Measurements from ENCODE around the gene SERPINB2. TPM values are rescaled to one million over a fixed set of nuclear protein-coding genes. Genes with fewer than 3 reads are reported as not detected.

Gene SERPINB2
- total and polyA plus RNA-seq, 2 experiments from 2014 or later = not detected

DNA sequence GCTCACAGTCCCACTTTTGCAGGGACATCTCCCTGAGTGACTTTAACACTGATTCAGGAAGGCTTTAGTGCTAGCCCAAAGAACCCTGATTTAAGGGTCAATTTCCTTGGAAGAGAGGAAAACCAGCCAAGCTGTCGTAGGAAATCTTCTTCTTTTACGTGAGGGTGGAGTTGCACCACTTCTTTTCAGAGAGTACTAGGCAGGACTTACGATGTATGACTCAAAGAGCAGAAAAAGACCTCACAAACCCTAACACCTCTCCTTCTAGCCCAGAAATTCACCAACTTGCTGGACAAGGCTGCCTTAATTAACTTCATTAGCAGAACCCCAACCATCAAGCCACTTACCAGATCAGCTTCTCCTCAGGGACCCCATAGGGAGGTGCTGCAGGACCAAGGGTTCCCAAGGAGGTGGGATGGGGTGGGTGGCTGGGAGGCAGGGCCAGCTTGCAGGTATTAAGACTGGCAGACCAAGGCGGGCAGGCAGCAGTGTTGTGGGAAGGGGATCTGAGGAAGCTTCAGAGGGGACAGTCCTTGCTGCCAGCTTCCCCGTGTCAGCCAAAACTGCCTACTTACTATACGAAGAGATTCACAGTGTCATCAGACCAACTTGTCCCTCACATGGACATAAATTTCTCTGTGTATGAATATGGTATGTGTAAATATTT, 6.7 kb downstream of the SERPINB2 start:
- H3K9me3 ChIP-seq (ENCODE audit: low read depth) = no peaks in the 10 kb centered on the region
- no peak for TF ChIP-seq CTCF (IDR thresholded peaks at IDR 0.05; ENCODE audit: low read depth, low read length)

DNA sequence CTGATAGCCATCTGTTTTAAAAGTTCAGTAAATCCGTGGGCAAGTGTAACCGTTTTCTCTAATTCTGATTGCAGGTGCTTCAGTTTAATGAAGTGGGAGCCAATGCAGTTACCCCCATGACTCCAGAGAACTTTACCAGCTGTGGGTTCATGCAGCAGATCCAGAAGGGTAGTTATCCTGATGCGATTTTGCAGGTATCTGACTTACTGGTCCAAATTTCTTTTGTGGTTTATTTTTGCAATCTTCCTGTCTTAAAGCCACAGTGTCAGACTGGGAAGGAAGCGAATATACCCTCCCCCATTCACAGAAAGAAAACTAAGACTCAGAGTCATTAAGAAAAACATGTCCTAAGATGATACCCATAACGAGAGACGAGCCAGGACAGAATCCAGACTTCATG, 7.7 kb downstream of the SERPINB2 start:
- no peak for DNase-seq (ENCODE audit: low read depth in 1 of 2, low spot score in 1 of 2)
- no peaks in the 10 kb centered on the region for H3K27me3 ChIP-seq
- TF ChIP-seq CTCF (IDR thresholded peaks at IDR 0.05; ENCODE audit: low read depth, low read length) = no peak
- no peak overlapping the region for H3K27ac ChIP-seq
- H3K4me3 ChIP-seq = no peak overlapping the region
- H3K36me3 ChIP-seq = no peaks in the 10 kb centered on the region
- no peaks in the 10 kb centered on the region for H3K4me1 ChIP-seq (ENCODE audit: low read depth)
- no peaks in the 10 kb centered on the region for H3K9me3 ChIP-seq (ENCODE audit: low read depth)

More for the DNA sequence above, 6.7 kb downstream of the SERPINB2 start:
- H3K27me3 ChIP-seq = no peaks in the 10 kb centered on the region
- no peak overlapping the region for H3K27ac ChIP-seq
- H3K4me1 ChIP-seq (ENCODE audit: low read depth) = no peaks in the 10 kb centered on the region
- H3K36me3 ChIP-seq = no peaks in the 10 kb centered on the region
- H3K4me3 ChIP-seq = no peak overlapping the region
- DNase-seq (ENCODE audit: low read depth in 1 of 2, low spot score in 1 of 2) = no peak

DNA sequence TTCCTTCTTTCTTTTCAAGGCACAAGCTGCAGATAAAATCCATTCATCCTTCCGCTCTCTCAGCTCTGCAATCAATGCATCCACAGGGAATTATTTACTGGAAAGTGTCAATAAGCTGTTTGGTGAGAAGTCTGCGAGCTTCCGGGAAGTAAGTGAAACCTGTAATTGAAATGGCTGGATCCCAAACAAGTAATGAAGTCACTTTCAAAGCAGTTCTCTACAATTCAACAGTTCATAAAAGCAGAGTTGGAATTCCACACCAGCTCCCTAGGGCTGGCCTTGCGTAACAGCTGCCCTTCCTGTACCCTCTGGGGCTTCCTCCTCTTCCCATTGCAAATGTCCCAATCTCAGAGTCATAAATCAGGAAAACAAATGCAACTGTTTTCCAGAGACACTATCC, 9.6 kb downstream of the SERPINB2 start:
- Histone ChIP-seq H3K27ac (no peak overlapping the region), H3K4me1 (ENCODE audit: low read depth) (no peaks in the 10 kb centered on the region), H3K4me3 (no peak overlapping the region), H3K36me3 (no peaks in the 10 kb centered on the region), H3K27me3 (no peaks in the 10 kb centered on the region), H3K9me3 (ENCODE audit: low read depth) (no peaks in the 10 kb centered on the region)
- DNase-seq (ENCODE audit: low read depth in 1 of 2, low spot score in 1 of 2) = peak in 1 of 2 donors; percentile 73
- TF ChIP-seq CTCF (IDR thresholded peaks at IDR 0.05; ENCODE audit: low read depth, low read length) = no peak

- no peaks in the 10 kb centered on the region for H3K27me3 ChIP-seq
- TF ChIP-seq CTCF (IDR thresholded peaks at IDR 0.05; ENCODE audit: low read depth, low read length) = no peak
- no peaks in the 10 kb centered on the region for H3K36me3 ChIP-seq
- H3K9me3 ChIP-seq (ENCODE audit: low read depth) = no peaks in the 10 kb centered on the region
- no peak overlapping the region for H3K4me3 ChIP-seq
- DNase-seq (ENCODE audit: low read depth in 1 of 2, low spot score in 1 of 2) = no peak
- no peaks in the 10 kb centered on the region for H3K4me1 ChIP-seq (ENCODE audit: low read depth)
- no peak overlapping the region for H3K27ac ChIP-seq
Observed at GRCh38 chr18:63899206-63899605, 11.7 kb downstream of the SERPINB2 start.

- H3K27ac ChIP-seq = no peak overlapping the region
- H3K4me3 ChIP-seq = no peak overlapping the region
- DNase-seq (ENCODE audit: low read depth in 1 of 2, low spot score in 1 of 2) = no peak
- no peaks in the 10 kb centered on the region for H3K36me3 ChIP-seq
- no peaks in the 10 kb centered on the region for H3K9me3 ChIP-seq (ENCODE audit: low read depth)
- no peaks in the 10 kb centered on the region for H3K27me3 ChIP-seq
- H3K4me1 ChIP-seq (ENCODE audit: low read depth) = no peaks in the 10 kb centered on the region
- no peak for TF ChIP-seq CTCF (IDR thresholded peaks at IDR 0.05; ENCODE audit: low read depth, low read length)
Observed at GRCh38 chr18:63903851-63904570, 16.5 kb downstream of the SERPINB2 start.
